ENCODE measurements around the gene SERPINB13. TPM values are rescaled to one million over a fixed set of nuclear protein-coding genes. Genes with fewer than 3 reads are reported as not detected.

SERPINB13 gene
- total RNA-seq, 1 donor from 2014 or later, result not detected

DNA sequence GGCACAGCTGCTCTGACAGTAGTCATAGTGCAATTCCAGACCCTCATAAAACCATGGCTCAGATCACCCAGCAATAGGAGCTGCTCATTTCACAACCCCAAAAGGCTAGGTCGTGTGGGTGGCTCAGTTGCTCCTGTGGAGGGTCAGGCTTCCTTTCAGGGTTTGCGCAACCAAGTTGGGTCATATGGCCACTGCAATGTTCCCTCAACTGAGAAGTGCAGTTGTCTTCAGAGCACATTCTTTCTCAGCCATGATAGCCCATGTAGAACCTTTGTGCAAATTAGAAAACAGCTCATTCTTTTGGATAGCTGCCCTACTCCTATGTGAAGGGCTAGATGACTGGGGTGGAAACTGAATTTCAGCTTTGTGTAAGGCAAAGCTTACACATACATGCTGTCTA, 3.2 kb downstream of the SERPINB13 start:
- H3K36me3 ChIP-seq, result no peaks in the 10 kb centered on the region
- H3K9me3 ChIP-seq, result no peaks in the 10 kb centered on the region
- DNase-seq (peak; percentile 69), ATAC-seq (peak; percentile 89)
- no peak overlapping the region for H3K4me3 ChIP-seq
- TF ChIP-seq, protein P1, sequence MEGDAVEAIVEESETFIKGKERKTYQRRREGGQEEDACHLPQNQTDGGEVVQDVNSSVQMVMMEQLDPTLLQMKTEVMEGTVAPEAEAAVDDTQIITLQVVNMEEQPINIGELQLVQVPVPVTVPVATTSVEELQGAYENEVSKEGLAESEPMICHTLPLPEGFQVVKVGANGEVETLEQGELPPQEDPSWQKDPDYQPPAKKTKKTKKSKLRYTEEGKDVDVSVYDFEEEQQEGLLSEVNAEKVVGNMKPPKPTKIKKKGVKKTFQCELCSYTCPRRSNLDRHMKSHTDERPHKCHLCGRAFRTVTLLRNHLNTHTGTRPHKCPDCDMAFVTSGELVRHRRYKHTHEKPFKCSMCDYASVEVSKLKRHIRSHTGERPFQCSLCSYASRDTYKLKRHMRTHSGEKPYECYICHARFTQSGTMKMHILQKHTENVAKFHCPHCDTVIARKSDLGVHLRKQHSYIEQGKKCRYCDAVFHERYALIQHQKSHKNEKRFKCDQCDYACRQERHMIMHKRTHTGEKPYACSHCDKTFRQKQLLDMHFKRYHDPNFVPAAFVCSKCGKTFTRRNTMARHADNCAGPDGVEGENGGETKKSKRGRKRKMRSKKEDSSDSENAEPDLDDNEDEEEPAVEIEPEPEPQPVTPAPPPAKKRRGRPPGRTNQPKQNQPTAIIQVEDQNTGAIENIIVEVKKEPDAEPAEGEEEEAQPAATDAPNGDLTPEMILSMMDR (IDR thresholded peaks at IDR 0.05), result no peak
- intact Hi-C loops (cut with DNase I), result no loop called here
- no peak overlapping the region for H3K27ac ChIP-seq
- H3K27me3 ChIP-seq, result no peaks in the 10 kb centered on the region
- H3K4me1 ChIP-seq, result no peaks in the 10 kb centered on the region

DNA sequence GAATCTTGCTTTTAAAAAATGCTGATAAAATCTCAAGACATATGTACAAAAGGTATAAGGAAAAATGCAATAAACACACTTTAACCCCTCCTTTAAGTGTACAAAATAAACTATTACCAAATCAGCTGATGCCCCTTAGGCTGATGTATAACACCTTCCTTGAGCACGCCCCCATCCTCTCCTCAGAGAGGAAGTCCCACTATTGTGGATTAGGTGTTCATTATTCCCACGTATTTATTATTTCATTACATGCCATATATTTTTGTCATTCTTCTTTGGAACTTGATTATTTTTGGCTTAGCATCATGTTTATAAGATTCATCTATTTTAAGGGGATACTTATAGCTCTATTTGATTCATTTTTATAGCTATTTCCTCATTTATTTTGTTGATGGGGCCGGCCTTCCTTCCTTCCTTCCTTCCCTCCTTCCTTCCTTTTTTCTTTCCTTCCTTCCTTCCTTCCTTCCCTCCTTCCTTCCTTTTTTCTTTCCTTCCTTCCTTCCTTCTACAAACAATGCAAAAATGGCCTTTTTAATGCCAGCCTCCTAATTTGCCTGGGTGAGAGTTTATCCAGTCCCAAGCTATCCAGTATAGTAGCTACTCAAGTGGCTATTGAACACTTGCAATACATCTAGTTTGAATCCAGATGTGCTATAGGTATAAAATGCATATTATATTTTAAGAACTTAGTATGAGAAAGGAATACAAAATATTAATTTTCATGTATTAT, 4.0 kb downstream of the SERPINB13 start:
- H3K4me3 ChIP-seq, result no peak overlapping the region
- intact Hi-C loops (cut with DNase I), result no loop called here
- TF ChIP-seq, protein P1 (IDR thresholded peaks at IDR 0.05), result no peak
- H3K36me3 ChIP-seq, result no peaks in the 10 kb centered on the region
- ATAC-seq (no peak), DNase-seq (no peak)
- no peaks in the 10 kb centered on the region for H3K9me3 ChIP-seq
- H3K4me1 ChIP-seq, result no peaks in the 10 kb centered on the region
- H3K27me3 ChIP-seq, result no peaks in the 10 kb centered on the region
- no peak overlapping the region for H3K27ac ChIP-seq

DNA sequence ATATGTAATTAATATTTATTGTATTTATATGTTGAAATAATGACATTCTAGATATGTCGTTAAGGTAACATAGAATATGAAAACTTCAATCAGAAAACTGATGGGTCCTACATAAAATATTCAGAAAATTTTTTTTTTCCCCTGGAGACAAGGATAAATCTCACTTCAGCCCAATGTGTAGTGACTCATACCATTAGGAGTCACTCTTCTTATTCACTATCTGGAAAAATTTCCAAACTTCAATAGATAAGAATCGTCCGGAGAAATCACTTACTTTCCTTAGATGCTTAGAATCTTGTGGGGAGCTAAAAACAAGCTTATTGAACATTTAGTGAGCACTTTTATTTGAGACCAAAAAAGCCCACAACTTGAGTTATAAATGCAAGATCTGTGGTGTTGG, 4.6 kb downstream of the SERPINB13 start:
- H3K27me3 ChIP-seq, result no peaks in the 10 kb centered on the region
- ATAC-seq, result no peak
- H3K27ac ChIP-seq, result no peak overlapping the region
- DNase-seq, result no peak
- no peaks in the 10 kb centered on the region for H3K9me3 ChIP-seq
- no peak overlapping the region for H3K4me3 ChIP-seq
- TF ChIP-seq, protein P1 (IDR thresholded peaks at IDR 0.05), result no peak
- no peaks in the 10 kb centered on the region for H3K4me1 ChIP-seq
- H3K36me3 ChIP-seq, result no peaks in the 10 kb centered on the region
- intact Hi-C loops (cut with DNase I), result no loop called here

DNA sequence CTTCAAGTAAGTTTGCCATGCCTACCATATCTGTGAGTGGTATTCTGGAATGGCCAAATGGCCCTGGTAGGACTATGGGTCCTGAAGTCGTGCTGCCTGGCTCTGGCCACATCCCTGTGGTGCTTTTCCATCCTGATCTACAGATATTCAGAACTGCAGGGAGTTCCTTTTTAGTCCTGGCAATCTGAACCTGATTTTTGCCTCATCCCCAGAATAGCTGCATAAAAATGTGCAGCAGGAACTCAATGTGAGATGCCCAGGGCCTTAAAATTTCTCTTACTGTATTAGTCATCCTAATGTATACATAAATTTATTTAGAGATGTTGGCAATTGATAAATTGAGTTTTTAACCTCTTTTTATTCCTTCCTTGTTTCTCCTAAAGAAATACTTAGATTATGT, 5.3 kb downstream of the SERPINB13 start:
- Histone ChIP-seq H3K4me1 (no peaks in the 10 kb centered on the region), H3K36me3 (no peaks in the 10 kb centered on the region), H3K27me3 (no peaks in the 10 kb centered on the region), H3K4me3 (no peak overlapping the region), H3K9me3 (no peaks in the 10 kb centered on the region), H3K27ac (no peak overlapping the region)
- DNase-seq (no peak), ATAC-seq (no peak)
- intact Hi-C loops (cut with DNase I), result no loop called here
- TF ChIP-seq, protein P1 (IDR thresholded peaks at IDR 0.05), result no peak

DNA sequence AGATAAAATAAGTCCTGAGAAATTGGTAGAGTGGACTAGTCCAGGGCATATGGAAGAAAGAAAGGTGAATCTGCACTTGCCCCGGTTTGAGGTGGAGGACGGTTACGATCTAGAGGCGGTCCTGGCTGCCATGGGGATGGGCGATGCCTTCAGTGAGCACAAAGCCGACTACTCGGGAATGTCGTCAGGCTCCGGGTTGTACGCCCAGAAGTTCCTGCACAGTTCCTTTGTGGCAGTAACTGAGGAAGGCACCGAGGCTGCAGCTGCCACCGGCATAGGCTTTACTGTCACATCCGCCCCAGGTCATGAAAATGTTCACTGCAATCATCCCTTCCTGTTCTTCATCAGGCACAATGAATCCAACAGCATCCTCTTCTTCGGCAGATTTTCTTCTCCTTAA, 9.8 kb downstream of the SERPINB13 start:
- TF ChIP-seq, protein P1 (IDR thresholded peaks at IDR 0.05), result no peak
- no peak overlapping the region for H3K27ac ChIP-seq
- intact Hi-C loops (cut with DNase I), result no loop called here

More for the DNA sequence above, 9.8 kb downstream of the SERPINB13 start:
- Histone ChIP-seq H3K9me3 (no peaks in the 10 kb centered on the region), H3K4me1 (no peaks in the 10 kb centered on the region), H3K27me3 (no peaks in the 10 kb centered on the region), H3K36me3 (no peaks in the 10 kb centered on the region), H3K4me3 (no peak overlapping the region)
- DNase-seq (no peak), ATAC-seq (no peak)

All from upper lobe of right lung (tissue), 1 donor.